CD4-positive, alpha-beta T cell treated with Interleukin-2 at 100 ng/mL for 4 hours (primary cell): ENCODE data around the gene TMEM200A.

Experiments used
- DNase-seq: peaks from one replicate; pipeline ENCODE4 v3.0.0-alpha.2; 2020; ENCODE audit warnings: low spot score

Gene TMEM200A

DNA sequence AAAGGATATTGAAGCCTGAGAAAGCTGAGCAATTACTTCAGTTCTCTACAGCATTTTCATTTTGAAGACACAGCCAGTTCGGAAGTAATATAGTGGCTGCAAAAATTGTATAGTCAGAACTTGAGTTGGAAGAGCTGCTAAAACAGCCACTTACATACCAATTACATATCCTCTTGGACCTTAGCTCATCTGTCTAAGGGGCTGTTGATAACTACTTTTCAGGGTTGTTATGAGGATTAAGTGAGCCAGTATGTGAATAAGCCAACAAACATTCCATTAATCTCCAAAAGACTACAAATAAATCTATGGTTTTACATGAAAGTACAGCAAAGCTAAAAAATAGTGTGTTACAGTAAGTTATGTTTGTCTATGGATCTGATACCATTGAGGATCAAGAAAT lies 59.7 kb downstream of the TMEM200A start:
- DNase-seq, result no peak

GRCh38 chr6:130426066-130426721 lies 60.4 kb downstream of the TMEM200A start:
- DNase-seq, result no peak

DNA sequence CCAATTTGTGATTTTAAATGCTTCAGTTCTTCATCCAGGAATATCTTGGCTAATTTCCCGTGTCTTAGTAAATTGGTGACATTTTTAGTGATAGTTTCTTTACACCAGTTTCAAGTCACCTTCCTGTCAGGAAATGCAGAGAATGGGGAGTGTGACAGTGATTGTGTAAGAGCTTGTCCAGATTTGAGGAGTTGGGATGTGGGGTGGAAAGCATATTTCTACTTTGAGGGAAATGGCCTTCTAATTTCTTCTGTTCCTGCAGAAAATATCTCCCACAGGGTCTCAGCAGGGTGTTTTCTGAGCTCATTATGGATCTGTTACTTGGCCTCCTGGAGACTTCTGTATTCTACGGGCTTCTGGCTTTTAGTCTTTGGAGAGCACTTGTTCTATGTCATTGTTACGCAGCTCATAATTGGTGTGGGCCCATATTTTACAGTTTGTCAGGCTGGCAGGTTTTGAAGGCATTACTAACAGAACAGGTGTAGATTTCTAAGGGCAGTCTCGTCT lies 65.6 kb downstream of the TMEM200A start:
- DNase-seq, result no peak

DNA sequence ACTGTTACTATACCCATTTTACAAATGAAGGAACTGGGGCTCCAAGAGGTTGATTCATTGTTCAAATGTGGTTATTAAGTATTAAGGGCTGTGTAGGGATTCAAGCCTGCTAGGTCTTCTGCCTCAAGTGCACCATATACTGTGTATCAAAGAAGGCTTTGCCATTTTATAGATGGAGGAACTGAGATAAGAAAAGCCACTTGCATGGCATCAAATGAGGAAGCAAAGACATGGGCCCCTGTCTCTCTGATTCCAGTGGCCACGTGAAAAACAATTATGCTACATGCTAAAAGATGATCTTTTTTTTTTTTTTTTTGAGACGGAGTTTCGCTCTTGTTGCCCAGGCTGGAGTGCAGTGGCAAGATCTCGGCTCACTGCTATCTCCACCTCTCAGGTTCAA lies 67.0 kb downstream of the TMEM200A start:
- DNase-seq, result no peak

DNA sequence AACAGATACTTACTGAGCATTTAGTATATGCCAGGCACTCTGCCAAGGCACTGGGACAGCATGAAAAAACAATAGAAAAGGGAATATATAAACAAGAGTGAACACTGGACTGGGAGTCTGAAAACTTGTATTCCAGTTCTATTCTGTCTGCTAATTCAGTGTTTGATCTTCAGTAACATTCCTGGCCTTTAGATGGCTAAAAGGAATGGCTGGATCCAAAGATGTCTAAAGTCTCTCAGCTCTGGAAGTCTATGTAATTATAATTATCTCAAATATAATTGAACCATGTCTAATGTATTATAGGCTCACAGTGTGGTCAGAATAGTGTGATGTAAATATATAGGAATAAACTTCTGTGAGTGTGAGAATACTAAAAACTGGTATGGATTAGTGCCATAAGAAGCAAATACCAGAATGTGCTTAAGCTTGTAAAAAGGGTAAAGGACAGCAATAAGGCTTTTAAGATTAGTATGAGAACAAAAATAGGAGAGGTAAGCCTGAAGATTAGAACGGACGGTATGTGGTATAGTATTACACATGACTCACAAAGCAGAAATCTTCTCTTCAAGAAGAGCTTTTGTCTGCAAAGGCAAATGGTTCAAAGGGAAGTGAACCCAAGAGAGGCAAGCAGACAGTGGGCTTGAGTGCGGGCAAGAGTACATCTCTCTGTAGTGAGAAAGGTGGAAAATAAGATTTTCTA lies 68.5 kb downstream of the TMEM200A start:
- DNase-seq, result no peak

DNA sequence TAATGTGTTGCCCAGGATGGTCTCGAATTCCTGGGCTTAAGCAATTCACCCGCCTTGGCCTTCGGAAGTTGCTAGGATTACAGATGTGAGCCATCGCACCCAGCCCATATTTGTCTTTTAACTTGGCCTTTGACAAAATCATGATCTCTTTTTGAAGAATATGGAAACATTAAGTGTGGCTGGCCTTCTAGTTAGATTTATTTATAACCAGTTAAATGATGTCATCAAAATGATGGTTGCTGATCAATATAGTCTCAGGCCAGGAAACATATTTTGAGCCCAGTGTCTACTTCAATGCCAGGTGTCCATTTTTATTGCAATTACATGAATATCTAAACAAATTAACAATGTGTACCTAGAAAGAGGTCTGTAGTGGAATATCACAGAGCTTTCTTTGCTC lies 69.4 kb downstream of the TMEM200A start:
- DNase-seq, result no peak

GRCh38 chr6:130437961-130438360 lies 72.1 kb downstream of the TMEM200A start:
- DNase-seq, result no peak

- no peak for DNase-seq
Measured at GRCh38 chr6:130447374-130447773, 81.6 kb downstream of the TMEM200A start.

- DNase-seq, result no peak
Measured at GRCh38 chr6:130452336-130452735, 86.5 kb downstream of the TMEM200A start.

DNA sequence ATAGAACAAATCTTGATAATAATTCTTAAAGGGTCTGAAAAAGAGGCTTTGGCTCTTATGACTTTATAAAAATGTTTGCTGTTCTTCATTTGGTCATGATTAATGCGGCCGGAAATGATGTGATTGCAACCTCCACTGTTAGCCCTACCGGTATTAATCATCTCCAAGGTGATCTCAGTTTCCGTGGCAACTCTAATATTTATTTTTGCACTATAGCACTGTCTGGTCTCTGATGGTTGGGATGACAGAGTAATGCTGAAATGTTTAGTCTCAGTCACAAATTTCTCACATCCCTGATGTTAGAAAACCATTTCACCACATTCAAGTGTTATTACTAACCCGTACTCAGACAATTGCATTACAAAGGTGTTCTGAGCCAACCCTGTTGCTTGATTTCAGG lies 87.4 kb downstream of the TMEM200A start:
- DNase-seq, result peak; percentile 71

DNA sequence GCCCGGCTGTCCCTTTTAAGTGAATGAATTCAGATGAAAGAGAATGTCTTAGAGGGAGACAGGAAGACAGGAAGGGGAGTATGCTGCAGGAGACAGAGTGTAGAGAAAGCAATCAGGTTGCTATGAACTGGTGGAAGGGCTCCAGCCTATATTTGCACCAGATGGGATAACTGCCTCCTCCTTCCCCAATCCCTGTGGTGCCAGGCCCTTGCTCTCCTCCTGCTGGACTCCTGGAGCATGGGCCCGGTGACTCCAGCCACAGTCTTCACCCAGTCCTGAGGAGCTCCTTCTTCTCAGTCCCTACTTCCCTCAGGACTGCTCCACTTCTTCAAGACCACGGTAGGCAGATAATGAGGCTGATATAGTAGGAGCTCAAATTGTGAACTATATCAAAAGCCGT lies 91.8 kb downstream of the TMEM200A start:
- DNase-seq, result no peak

DNA sequence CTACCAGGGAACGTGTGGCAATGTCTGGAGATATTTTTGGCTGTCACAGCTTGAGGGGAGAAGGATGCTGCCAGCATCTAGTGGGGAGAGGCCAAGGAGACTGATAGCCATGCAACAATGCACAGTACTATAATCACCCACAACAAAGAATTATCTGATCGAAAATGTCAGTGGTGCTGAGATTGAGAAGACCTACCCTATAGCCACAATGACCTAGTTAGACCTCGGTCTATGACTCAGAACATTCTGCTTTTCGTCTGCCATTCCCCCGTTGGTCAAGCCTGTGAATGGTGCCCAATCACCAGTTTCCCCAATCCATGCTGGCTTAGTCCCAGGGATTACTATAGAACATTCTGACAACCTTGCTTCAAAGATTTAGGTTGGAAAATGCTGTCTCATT lies 93.5 kb downstream of the TMEM200A start:
- DNase-seq, result no peak

GRCh38 chr6:130460934-130461333 lies 95.1 kb downstream of the TMEM200A start:
- DNase-seq, result no peak

DNA sequence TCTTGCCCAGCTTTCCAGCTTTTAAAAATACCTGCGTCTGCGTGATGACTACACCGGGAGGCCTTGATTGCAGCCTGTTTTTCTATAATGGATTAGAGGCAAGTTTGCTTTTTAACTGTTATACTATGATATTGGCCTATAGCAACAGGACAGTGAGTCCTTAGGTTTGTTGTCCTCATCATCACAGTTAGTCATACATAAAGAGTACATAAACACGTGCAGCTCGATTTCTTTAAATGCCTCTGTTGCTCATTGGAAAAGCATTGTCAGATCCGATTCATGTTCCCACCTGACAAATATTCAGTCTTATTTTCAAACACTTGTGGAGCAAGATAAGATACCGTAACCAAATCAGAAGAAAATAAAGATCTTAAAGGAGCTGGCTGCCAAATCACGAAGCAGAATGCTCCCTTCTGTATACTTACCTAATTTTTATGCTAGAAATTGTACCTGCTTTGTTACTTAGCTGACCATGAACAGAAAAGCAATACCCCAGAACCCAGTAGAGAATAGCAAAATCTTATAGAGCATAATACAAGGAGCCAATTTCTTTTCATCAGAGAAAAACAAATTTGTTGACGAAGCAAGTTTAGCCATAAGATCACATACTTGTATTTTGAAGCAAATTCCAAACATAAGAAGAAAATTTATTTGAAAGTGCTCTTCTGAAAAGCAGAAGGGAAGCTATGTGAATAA lies 100.4 kb downstream of the TMEM200A start:
- DNase-seq, result no peak

DNA sequence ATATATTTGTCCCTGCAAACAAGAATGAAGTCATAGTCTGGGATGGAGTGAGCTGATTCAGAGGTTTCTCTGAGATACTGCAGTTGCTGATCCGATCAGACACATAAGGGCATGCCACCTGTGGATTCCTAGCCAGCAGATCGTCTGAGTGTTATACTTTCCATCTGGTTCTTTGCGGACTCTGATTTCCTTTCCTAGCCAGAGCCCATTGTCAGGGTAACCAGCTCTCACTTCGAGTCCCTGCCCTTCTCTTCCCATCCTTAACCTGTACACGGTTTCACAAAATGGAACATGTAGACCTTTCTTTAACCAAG lies 100.9 kb downstream of the TMEM200A start:
- no peak for DNase-seq

DNA sequence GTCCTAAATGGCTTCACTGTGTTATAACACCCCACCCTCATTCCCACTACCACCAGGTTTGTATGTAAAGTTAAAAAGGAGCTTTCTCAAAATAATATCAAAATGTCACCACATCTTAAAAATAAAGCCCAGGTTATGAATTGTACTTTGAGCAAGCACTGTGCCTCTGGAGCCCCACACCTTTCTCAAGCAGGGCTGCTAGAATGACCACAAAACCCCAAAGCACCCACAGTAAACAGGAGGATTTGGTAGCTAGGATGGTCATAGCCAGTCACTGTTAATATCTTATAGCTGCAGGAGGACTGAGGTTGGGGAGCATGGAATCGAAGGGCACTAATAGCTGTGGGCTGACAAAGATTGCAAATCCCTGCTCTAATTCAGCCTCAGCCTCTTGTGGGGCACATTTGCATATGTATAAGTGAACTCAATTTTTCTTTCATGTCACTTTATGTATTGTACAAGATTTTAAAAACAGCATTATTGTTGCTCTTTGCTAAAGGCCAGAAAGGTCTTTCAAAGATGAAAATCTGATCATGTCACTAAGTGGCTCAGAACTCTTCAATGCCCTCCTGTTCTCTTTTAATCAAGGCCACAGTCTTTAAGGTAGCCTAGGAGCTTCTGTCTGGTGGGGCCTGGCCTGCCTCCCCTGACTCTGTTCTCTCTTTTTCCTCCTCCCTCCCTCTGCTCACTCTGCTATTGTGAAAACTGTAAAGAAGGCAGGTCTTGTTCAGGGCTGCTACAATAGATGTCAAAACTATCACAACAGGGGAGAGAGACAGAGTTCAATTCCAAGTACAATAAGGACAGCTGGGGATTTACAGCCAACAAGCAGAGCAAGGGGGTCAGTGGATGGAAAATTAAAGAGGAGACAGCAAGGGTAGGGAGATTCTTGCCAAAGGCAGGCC lies 101.6 kb downstream of the TMEM200A start:
- no peak for DNase-seq

DNA sequence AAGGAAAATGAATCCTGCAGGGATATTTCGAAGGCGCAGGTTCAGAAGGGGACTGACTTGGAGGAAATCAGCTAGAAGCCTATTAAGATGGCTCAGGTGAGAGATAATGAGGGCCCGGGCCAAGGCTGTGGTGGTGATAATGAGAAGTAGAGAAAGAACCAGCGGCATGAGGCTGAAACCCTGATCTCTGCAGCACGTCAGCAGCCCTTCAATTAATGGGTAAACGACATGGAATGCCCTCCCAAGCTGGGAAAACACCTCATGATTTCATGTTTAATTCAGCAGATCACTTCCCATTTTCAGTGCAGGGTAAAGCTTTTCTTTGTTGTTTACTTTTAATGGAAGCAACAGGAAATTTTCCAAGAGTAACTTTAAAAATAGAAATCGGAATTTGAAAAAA lies 104.9 kb downstream of the TMEM200A start:
- DNase-seq, result no peak

DNA sequence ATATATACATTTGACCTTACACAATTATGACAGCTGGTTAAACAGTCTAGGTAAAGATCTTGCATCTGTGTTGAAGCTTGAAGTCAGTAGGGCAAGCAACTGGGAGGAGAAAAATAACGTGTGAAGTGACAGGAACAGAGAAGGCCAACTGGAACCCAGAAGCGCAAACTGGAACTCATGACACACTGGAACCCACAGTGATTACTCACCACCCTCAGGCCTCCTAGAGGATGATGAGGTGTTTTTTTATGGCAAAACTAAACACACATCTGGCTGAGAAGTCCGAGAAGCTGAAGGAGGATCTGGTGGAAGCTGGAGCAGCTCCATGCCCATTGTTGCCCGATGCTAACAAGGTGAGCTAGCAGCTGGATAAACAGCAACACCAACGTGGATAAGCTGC lies 108.1 kb downstream of the TMEM200A start:
- no peak for DNase-seq

GRCh38 chr6:130482645-130483390 lies 117.0 kb downstream of the TMEM200A start:
- DNase-seq, result peak; percentile 27

GRCh38 chr6:130485870-130486269 lies 120.1 kb downstream of the TMEM200A start:
- no peak for DNase-seq

DNA sequence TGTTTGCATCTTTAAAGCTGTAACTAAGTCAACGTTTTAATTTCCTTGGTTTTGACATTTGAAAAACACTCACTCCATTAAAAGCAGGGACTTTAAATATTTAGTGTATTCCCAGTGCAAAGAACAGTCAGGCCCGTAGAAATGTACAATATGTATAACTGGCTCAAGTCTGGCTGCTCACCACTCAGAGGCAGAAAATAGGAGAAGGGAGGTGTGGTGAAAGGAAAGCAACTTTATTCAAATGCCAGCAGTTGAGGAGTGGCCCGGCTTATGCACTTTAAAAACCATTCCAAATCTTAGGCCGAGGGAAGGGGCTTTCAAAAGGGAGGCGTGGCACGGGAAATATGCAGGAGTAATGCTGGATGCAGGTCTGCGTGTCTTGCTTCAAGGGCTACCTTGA lies 120.6 kb downstream of the TMEM200A start:
- DNase-seq, result no peak

- DNase-seq, result no peak
Measured at GRCh38 chr6:130489514-130489913, 123.7 kb downstream of the TMEM200A start.
